Amygdala (tissue), 56 donors: ENCODE data around the gene DYRK1A.
A peak's percentile ranks its signal among the peaks of the same experiment; 100 is the strongest.
"Not testable (repeated sequence)": the region's sequence is repeated elsewhere in the genome, so short reads cannot be mapped to it uniquely, and the experiment has no call there.

Experiments
- DNase-seq, 56 donors: peaks; one replicate each; lab custom pipeline; 2025; lab: John Stamatoyannopoulos, UW

DYRK1A gene

DNA sequence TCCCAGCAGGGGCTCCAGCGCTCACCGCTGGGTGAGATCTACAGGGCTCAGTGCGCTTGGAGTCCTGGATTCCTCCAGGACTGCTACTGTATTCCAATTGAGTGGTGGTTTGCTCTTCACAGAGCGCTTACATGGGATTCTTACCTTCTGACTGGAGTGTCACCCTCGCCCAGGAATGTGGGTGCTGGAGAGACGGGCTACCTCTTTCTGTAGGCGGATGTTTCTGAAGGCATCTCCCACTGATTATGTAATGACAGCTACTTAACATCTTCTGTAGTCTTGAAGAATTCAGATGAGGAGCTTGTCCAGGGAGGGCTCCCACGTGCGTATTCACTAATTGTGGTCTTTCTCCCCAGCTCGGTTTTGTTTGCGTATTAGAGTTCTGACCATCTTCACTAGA is 154.2 kb downstream of the DYRK1A start:
- peak in 1 of 56 donors; percentile 9 for DNase-seq

GRCh38 chr21:37521658-37522057 is 155.1 kb downstream of the DYRK1A start:
- no peak for DNase-seq

DNA sequence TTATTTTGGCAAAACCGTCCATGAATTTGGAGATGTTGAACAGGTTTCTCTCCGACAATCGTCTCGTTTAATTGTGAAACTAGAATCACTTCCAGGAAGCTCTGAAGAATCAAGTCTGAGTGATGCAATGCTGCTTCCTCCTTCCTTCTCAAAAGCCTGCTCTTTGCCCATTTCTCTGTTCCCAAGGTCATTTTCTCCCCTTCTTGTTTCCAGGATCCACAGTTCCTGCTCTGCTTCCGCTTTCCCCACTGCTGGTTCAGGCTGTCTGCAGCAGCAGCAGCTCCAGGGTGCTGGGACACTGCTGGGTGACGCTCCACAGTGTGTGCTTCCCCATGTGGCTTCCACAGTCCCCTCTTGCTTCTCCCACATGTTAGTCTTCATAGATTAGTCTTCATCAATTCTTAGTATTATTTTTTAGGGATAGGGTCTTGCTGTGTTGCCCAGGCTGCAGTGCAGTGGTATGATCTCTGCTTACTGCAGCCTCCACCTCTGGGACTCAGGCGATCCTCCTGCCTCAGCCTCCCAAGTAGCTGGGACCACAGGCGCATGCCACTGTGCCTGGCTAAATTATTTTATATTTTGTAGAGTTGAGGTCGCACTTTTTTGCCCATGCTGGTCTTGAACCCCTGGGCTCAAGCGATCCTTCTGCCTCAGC is 156.2 kb downstream of the DYRK1A start:
- no peak for DNase-seq

- DNase-seq, result not testable (repeated sequence)
Observed at GRCh38 chr21:37524944-37525343, 158.4 kb downstream of the DYRK1A start.

- DNase-seq, result no peak
Observed at GRCh38 chr21:37525810-37526209, 159.2 kb downstream of the DYRK1A start.

- DNase-seq, result no peak
Observed at GRCh38 chr21:37527103-37527502, 160.5 kb downstream of the DYRK1A start.

DNA sequence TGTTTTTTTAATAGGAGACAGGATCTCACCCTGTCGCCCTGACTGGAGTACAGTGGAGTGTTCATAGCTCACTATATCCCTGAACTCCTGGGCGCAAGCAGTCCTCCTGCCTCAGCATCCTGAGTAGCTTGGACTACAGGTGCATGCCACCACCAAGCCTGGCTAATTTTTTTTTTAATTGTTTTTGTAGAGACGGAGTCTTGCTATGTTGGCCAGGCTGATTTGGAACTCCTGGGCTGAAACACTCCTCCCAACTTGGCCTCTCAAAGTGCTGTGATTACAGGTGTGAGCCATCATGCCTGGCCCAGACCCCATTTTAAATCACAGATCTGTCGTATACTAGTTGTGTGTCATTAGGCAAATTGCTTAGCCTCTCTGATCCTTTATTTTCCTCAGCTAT is 161.1 kb downstream of the DYRK1A start:
- no peak for DNase-seq

DNA sequence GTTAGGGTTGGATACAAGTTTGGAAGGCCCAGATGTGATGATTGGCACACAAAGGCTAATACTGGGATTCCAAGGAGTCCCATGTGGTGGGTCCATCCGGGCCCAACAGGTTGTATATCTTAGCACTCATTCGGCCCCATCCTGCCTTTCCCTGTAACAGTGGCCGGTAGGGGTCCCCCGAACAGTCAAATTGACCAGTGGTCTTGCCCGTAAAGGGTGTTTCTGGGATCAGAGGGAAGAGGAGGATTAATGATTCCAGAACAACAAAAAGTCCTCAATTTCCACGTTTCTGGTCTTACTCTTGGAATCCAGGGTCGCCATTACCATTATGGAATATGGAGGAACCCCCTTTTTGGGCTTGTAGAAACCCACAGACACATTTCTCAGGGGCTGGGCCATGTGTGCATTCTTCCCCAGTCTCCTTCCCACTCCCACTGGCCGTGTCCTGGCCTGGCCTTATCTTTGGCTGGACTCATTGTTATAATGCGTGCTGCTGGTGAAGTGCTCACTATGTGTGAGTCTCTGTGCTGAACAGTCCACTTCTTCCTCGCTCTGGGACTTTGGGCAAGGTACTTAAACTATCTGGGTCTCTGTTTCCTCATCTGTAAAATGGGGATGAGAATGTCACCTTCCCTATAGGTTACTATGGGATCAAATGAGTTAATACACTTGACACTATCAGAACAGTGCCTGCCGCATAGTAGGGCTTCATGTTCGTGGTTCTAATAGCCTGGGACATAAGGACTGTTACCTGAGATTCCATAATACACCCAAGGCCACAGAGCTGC is 161.8 kb downstream of the DYRK1A start:
- no peak for DNase-seq

GRCh38 chr21:37529649-37530048 is 163.1 kb downstream of the DYRK1A start:
- no peak for DNase-seq

DNA sequence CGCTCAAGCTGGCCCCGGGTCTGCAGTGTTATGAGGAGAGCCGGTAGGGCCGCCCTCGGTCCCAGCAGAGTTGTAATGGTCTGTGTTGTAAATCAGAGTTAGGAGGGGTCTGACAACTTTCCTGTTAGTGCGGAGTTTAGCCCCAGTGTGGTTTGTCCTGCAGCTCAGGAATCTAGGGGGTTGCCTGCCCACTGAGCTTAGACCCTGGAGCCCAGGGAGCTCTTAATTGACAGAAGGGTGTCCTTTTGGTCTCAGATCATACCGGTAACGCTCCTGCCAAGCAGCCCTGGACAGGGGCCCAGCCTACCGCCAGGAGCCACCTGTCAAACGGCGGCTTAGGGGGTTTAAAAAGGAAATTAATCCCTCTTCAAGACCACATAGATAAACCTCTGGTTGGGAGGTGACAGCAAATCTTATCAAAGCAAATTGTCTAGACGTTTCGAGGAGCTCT is 164.4 kb downstream of the DYRK1A start:
- DNase-seq, result no peak

- peak in 18 of 56 donors; percentile 4 to 78 (median 41) for DNase-seq
Observed at GRCh38 chr21:37531431-37531932, 164.9 kb downstream of the DYRK1A start.

DNA sequence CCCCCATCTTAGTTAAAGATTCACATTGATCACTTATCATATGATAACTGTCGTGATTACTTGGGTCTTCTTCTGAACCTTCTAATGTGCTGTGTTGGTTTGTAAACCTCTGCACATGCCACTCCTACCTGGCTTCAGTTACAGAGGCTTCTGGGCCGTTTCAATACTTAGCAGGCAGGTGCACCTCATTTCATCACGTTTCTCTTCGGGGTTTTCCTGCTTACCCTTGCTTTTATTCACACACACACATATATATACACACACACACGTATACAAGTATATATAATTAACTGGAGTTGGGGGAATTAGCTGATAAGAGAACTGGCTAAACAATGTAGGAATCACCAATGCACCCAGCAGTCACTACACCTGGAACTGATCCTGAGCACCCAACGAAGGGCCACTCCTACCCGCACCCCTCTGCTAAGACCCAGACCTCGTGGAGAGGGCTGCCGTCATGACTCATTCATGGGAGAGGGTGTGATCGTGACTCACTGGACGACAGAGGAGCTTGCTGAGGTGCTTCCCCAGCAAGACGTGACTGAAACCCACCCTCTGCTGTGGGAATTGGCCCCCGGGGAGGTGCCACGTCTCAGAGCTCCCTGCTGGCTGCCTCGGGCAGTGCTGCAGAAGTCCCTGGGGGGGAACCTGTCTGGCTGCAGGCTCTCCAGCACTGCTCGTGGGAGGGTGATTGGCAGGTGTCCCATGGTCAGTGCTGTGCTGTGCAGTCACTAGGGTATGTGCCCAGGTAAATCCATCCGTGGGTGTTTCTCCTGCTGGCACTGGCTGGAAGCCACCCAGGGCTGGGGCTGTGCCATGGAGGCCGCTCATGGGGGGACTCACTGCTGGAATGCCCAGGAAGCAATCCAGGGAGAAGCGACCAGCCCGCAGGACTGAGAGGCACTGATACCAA is 166.6 kb downstream of the DYRK1A start:
- DNase-seq, result peak in 1 of 56 donors; percentile 9

DNA sequence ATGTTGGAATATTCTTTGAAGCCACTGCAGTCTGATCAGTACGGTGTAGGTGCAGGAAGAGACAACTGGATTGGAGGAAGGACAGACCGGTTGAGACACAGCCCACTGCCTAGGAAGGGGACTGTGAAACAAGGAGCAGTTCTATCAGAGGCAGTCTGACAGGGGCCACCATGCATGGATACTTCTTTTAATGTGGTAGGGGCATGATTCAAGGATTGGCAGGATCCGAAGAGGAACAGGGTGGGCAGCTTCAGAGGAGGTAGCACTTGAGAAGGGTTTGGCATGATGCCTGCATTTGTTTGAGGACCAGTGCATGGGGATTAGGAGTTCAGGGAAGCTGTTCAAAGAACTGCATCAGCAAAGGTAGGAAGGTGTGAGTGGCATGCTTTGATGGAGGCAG is 167.9 kb downstream of the DYRK1A start:
- no peak for DNase-seq

DNA sequence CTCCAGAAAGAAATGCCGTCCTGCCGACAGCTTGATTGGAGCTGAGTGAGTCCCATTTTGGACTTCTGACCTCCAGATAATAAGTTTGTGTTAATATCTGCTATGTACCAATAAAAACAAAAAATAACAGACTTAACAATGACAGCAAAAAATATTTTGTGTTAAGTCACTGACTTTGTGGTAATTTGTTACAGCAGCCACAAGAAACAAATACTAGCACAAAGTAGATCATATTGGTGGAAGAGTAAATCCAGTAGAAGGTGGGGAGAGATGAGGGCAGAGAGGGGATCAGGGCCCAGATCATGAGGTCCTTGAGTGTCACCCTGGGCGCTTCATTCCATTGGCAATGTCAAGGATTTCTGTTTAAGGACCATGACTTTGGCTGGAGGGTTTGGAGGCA is 168.6 kb downstream of the DYRK1A start:
- no peak for DNase-seq

DNA sequence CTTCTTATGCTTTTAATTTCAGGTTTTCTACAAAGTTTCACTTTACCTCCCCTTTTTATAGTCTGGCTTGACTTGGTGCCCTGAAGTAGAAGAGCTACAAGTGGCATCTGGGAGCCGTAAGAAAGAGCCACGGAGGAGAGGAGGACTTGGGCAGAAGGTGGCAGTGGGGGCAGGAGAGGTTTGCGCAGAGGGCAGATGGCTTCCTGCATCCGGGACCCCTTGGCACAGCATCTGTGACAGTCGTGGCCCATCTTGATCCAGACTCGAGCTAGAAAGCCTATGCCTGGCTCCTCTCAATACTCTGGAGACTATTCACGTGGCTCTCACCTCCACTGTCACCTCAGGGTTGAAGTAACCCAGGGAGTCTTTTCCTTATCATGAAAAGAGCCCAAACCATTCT is 169.1 kb downstream of the DYRK1A start:
- no peak for DNase-seq

DNA sequence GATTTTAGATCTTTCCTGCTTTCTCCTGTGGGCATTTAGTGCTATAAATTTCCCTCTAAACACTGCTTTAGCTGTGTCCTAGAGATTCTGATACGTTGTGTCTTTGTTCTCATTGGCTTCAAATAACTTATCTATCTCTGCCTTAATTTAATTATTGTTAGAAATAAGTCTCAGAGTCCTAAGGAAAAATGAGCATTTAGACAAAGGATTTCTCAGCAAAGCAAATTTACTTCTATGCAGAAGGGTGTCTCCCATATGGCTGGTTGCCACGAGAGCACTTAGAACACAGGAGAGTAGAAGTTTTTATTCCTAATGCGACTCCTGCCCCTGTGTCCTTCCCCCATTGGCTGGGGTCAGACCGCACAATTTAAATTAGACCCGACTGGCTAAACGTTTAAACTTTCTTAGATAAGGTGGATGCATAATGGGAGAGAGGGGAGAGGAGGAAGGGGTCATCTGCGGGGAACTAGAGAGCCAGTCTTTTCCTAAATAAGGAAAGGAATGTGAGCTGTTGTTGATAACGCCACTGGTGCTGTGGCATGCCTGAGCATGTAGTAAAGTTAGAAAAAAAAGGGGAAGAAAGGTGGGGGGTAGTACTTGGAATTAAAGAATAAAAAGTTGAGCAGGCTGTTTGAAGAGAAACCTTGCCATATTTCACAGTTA is 170.2 kb downstream of the DYRK1A start:
- no peak for DNase-seq

GRCh38 chr21:37537391-37537996 is 170.9 kb downstream of the DYRK1A start:
- no peak for DNase-seq

DNA sequence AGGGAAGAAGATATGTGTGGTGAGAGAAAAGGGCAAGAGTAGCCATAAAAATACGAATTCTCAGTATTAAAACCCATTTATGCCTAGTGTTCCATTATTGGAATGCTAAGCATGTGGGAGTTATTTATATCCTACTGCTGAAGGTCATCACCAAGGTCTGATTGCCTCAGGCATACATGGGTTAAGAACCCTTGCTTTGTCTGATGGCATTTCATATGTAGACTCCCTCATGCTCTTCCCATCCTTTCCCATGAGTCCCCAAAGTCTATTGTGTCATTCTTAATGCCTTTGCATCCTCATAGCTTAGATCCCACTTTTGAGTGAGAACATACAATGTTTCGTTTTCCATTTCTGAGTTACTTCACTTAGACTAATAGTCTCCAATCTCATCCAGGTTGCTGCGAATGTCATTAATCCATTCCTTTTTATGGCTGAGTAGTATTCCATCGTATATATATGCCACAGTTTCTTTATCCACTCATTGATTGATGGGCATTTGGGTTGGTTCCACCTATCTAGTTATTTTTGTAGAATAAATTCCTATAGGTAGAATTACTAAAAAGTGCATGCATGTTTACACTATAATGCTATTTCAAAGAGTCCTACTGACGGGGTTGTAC is 172.5 kb downstream of the DYRK1A start:
- DNase-seq, result no peak

- not testable (repeated sequence) for DNase-seq
Observed at GRCh38 chr21:37541128-37541527, 174.6 kb downstream of the DYRK1A start.
